ENCODE data around the gene ATP11A. TPM values are rescaled to one million over a fixed set of nuclear protein-coding genes. Genes with fewer than 3 reads are reported as not detected.

Gene ATP11A
- total RNA-seq, 1 experiment from 2014 or later = 65.3 TPM

- peak overlapping the region in 1 of 3 experiments; percentile 68; a peak in 1 of 7 replicates for H3K27ac Mint-ChIP-seq
- H4K8ac ChIP-seq (replicated peaks; ENCODE audit: insufficient read length, low read depth, low read length) = no peak overlapping the region
Observed at GRCh38 chr13:112918266-112918665, 228.4 kb downstream of the ATP11A start.

More at GRCh38 chr13:112918266-112918665, 228.4 kb downstream of the ATP11A start:
- no peak overlapping the region for H2BK15ac ChIP-seq (ENCODE audit: low read depth, low read length)
- no peak overlapping the region for H2BK120ac ChIP-seq (ENCODE audit: low read depth, low read length, poor library complexity, severe bottlenecking)
- peaks cover 2% of the 10 kb centered on the region for H4K20me1 ChIP-seq (ENCODE audit: control insufficient read depth, insufficient read depth, insufficient read length)
- Mint-ChIP-seq H3K9me3 (no peaks in the 10 kb centered on the region; a peak in 1 of 5 replicates), H3K4me1 (peaks cover 19 to 21% of the 10 kb centered on the region in 2 experiments), H3K4me3 (no peak overlapping the region), H3K36me3 (ENCODE audit: insufficient read depth in 1 of 3, low read depth in 3 of 3) (peaks cover 0 to 2% (median 0%) of the 10 kb centered on the region in 3 experiments; a peak in 4 of 7 replicates), H3K27me3 (ENCODE audit: low read depth) (peaks cover 8% of the 10 kb centered on the region)
- H3K18ac ChIP-seq (ENCODE audit: insufficient read length, low read depth, low read length) = no peak overlapping the region
- no CpG with 5 or more reads among the region's 8 CpGs for WGBS (ENCODE audit: extremely low coverage, insufficient read length, low lambda C conversion rate)
- H4K5ac ChIP-seq (ENCODE audit: insufficient read length, low read depth, low read length) = no peak overlapping the region
- H3K9me3 ChIP-seq (ENCODE audit: control insufficient read depth, low read depth, low read length) = no peaks in the 10 kb centered on the region
- H2AK5ac ChIP-seq (ENCODE audit: insufficient read length, low read length) = no peak overlapping the region
- H3K4me1 ChIP-seq (ENCODE audit: insufficient read depth, low read length) = peaks cover 3% of the 10 kb centered on the region; the same call in 1 of the 2 replicates
- no peak overlapping the region for H3K4me2 ChIP-seq (ENCODE audit: insufficient read depth, insufficient read length, low read length)
- H2BK12ac ChIP-seq (ENCODE audit: insufficient read length, low read depth, low read length) = no peak overlapping the region
- no peak overlapping the region for H3K27ac ChIP-seq (ENCODE audit: insufficient read length, low read depth, low read length)
- 0 out of 2 replicates have a peak, but pooled peaks cover 2% of the 10 kb centered on the region for H3K27me3 ChIP-seq (ENCODE audit: insufficient read depth, low read length)
- H4K91ac ChIP-seq (ENCODE audit: insufficient read length, low read depth, low read length) = no peak overlapping the region
- no peak overlapping the region for H3K56ac ChIP-seq (ENCODE audit: insufficient read length, low read depth, low read length)
- DNase-seq = no peak
- H3K4ac ChIP-seq (ENCODE audit: low read depth, low read length) = no peak overlapping the region
- no peaks in the 10 kb centered on the region for H3K23me2 ChIP-seq (ENCODE audit: insufficient read length, low read depth, low read length, poor library complexity, severe bottlenecking)
- TF ChIP-seq CTCF (conservative IDR thresholded peaks at IDR 0.05) = no peak
- peak overlapping the region; percentile 61; the same call in 1 of the 2 replicates for H3K14ac ChIP-seq (ENCODE audit: insufficient read depth, low read length)
- no peak overlapping the region for H3K23ac ChIP-seq (ENCODE audit: insufficient read length, low read depth, low read length)
- no peaks in the 10 kb centered on the region for H3K79me1 ChIP-seq (ENCODE audit: insufficient read depth, low read depth, low read length, poor library complexity, severe bottlenecking)
- no peak overlapping the region for H3T11ph ChIP-seq (ENCODE audit: low read length)
- no peak overlapping the region for H2AFZ ChIP-seq (ENCODE audit: low read length)
- no peak overlapping the region for H2BK20ac ChIP-seq (ENCODE audit: low read depth, low read length, poor library complexity, severe bottlenecking)
- no peaks in the 10 kb centered on the region for H3K79me2 ChIP-seq (ENCODE audit: insufficient read depth, low read length)
- no peak overlapping the region for H2BK5ac ChIP-seq (ENCODE audit: insufficient read length, low read length)
- H3K9ac ChIP-seq (ENCODE audit: extremely low read depth, insufficient read length, low read length) = no peak overlapping the region

All from H9 (cell line).